Right renal cortex interstitium (tissue), 3 donors: ENCODE measurements around the gene C11orf86. TPM values are rescaled to one million over a fixed set of nuclear protein-coding genes. Genes with fewer than 3 reads are reported as not detected.

Experiments used
- DNase-seq, 3 donors: peaks; one replicate each; pipeline ENCODE4 v3.0.0-alpha.2; 2013; ENCODE audit warnings: low read depth in 3 of 3, low spot score in 2 of 3
- polyA plus RNA-seq, 3 donors: library from polyadenylated mRNA; unstranded; fragments of 120-200 nt; gene quantifications; one replicate each; pipeline ENCODE4 v1.2.1, GENCODE V29; 2013; ENCODE audit not compliant: insufficient read length in 3 of 3

The C11orf86 gene
- polyA plus RNA-seq, 3 donors = not detected

GRCh38 chr11:67022961-67023956 is 48.2 kb downstream of the C11orf86 start, which contains the start of gene SYT12:
Gene SYT12 (plus strand): TSS chr11:67023134. CDS start chr11:67030145, 7,011 bp downstream.
- DNase-seq = no peak

DNA sequence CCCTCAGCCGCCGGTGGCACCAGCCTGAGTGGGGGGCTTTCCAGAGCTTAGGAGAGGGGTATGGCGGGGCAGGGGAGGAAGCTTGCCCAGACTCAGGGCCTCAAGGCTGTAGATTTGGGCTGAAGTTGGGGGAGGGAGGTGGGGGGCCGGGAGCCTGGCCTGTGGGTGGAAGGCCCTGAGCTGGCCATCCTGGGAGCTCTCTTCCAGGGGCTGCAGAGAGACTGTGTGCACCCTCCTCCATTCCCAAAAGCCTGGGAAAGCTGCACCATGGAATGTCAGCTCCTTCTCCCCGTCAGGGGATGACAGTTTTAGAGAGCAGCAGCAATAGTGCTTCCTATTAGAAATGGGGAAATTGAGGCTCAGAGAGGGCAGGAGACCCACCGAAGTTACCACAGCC is 48.9 kb downstream of the C11orf86 start:
- no peak for DNase-seq

DNA sequence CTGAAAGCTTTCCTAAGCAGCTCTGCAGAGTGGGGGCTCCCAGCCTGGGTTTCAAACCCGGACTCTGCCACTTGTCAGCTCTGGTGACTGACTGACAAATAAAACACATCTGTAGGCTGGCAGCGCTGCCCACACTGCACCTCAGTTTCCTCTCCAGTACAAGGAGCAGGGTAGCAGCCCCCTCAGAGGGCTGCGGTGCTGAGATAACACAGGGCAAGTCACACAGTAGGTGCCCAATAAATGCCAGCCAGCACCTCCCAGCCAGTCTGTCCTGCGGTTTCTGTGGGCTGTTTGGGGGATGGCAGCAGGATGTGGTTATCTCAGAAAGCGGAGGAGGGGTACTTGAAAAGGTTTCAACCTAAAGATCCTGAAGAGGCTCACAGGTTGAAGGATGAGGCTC is 49.3 kb downstream of the C11orf86 start:
- no peak for DNase-seq

- no peak for DNase-seq
These were observed 49.9 kb downstream of the C11orf86 start for GRCh38 chr11:67024966-67025365.

DNA sequence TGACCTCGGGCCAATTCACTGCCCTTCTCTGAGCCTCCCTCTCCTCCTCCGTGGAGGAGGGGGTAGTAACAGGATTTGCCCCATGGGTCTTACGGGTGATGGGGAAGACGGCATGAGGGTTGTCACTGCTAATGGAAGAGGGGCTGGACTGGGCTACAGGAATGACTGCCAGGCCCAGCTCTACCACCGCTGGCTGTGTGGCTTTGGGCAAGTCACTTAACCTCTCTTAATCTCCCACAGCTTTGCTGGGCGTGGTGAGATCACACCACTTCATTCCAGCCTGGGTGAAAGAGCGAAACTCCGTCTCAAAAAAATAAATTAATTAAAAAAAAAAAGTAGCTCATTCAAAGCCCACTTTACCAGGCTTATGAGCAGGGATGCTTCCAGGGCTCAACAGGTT is 50.6 kb downstream of the C11orf86 start:
- no peak for DNase-seq

Other genes with a start within 250 kb of the C11orf86 start
- 10 to 100 TPM; 51.2 to 65.8 (median 52.4) TPM for gene SPTBN2, start 246.1 kb upstream of the C11orf86 start, polyA plus RNA-seq
- gene RCE1, start 131.9 kb upstream of the C11orf86 start, polyA plus RNA-seq = 10 to 100 TPM; 16.7 to 23.2 (median 20.0) TPM
- 10 to 100 TPM; 11.7 to 13.3 (median 13.2) TPM for gene LRFN4, start 118.2 kb upstream of the C11orf86 start, polyA plus RNA-seq
- gene PC, start 16.9 kb upstream of the C11orf86 start, polyA plus RNA-seq = 10 to 100 TPM; 36.3 to 51.2 (median 45.4) TPM
- gene SYT12, start 47.8 kb downstream of the C11orf86 start, polyA plus RNA-seq = under 1 TPM; 0.14 to 0.21 (median 0.19) TPM
- 1 to 10 TPM; 6.1 to 8.8 (median 6.2) TPM for gene RHOD, start 81.5 kb downstream of the C11orf86 start, polyA plus RNA-seq
- gene KDM2A, start 144.0 kb downstream of the C11orf86 start, polyA plus RNA-seq = 10 to 100 TPM; 69.5 to 72.5 (median 71.3) TPM